Neural progenitor cell (in vitro differentiated cells): ENCODE data around the gene TRAF3. TPM values are rescaled to one million over a fixed set of nuclear protein-coding genes. Genes with fewer than 3 reads are reported as not detected.

ENCODE experiments used
- DNase-seq: peaks from one replicate; pipeline ENCODE4 v3.0.0-alpha.2; 2016; ENCODE audit warnings: low spot score
- H2AFZ ChIP-seq: fragments of 200-600 bp; sonication (generic); replicated peaks from 2 replicates; pipeline ENCODE4 v1.6.1; 2016; ENCODE audit warnings: antibody characterized with exemption
- H3F3A ChIP-seq: fragments of 200-600 bp; sonication (generic); 2 replicates; pipeline ENCODE4 v1.6.1; 2016; ENCODE audit warnings: antibody characterized with exemption, low read depth
- H3K27ac ChIP-seq: fragments of 200-600 bp; sonication (generic); 2 replicates; pipeline ENCODE4 v1.5.1; 2016; ENCODE audit warnings: mild to moderate bottlenecking
- H3K27me3 ChIP-seq: fragments of 200-600 bp; sonication (generic); 2 replicates; pipeline ENCODE4 v1.6.1; 2016; ENCODE audit warnings: mild to moderate bottlenecking, moderate library complexity
- H3K36me3 ChIP-seq: fragments of 200-600 bp; sonication (generic); 2 replicates; pipeline ENCODE4 v1.5.1; 2016
- H3K4me1 ChIP-seq: fragments of 200-600 bp; sonication (generic); 2 replicates; pipeline ENCODE4 v1.6.1; 2016; ENCODE audit warnings: mixed run types
- H3K4me2 ChIP-seq: fragments of 200-600 bp; sonication (generic); 2 replicates; pipeline ENCODE4 v1.6.1; 2016
- H3K4me3 ChIP-seq: fragments of 200-600 bp; sonication (generic); 2 replicates; pipeline ENCODE4 v1.5.1; 2016
- H3K79me2 ChIP-seq: fragments of 200-600 bp; sonication (generic); 2 replicates; pipeline ENCODE4 v1.6.1; 2016; ENCODE audit warnings: low read depth
- H3K9ac ChIP-seq: fragments of 200-600 bp; sonication (generic); 2 replicates; pipeline ENCODE4 v1.6.1; 2016
- H3K9me3 ChIP-seq: fragments of 200-600 bp; sonication (generic); 2 replicates; pipeline ENCODE4 v1.5.1; 2016; ENCODE audit warnings: low read depth
- H4K20me1 ChIP-seq: fragments of 200-600 bp; sonication (generic); 2 replicates; pipeline ENCODE4 v1.6.1; 2016; ENCODE audit warnings: low read depth
- H3K27ac Mint-ChIP-seq: 3 replicates; pipeline ENCODE4 v1.8.0; 2021; ENCODE audit warnings: mixed read lengths
- H3K27me3 Mint-ChIP-seq: 2 replicates; pipeline ENCODE4 v1.8.0; 2022; ENCODE audit warnings: low read depth, mild to moderate bottlenecking, inconsistent platforms, moderate library complexity, mixed read lengths; ENCODE audit not compliant: insufficient read depth
- H3K36me3 Mint-ChIP-seq: 3 replicates; pipeline ENCODE4 v1.8.0; 2021; ENCODE audit warnings: mixed read lengths
- H3K4me1 Mint-ChIP-seq: 3 replicates; pipeline ENCODE4 v1.8.0; 2021; ENCODE audit warnings: mixed read lengths
- H3K4me3 Mint-ChIP-seq: 3 replicates; pipeline ENCODE4 v1.8.0; 2021; ENCODE audit warnings: mild to moderate bottlenecking, moderate library complexity, mixed read lengths
- H3K9me3 Mint-ChIP-seq: 3 replicates; pipeline ENCODE4 v1.8.0; 2020; ENCODE audit warnings: mixed read lengths
- CTCF ChIP-seq: fragments of 200-600 bp; sonication (generic); IDR thresholded peaks from 2 replicates; pipeline ENCODE4 v1.5.1; 2017; ENCODE audit warnings: antibody characterized with exemption, mild to moderate bottlenecking
- EZH2 ChIP-seq: fragments of 200-600 bp; sonication (generic); IDR thresholded peaks from 2 replicates; pipeline ENCODE4 v1.6.1; 2017; ENCODE audit warnings: antibody characterized with exemption, mild to moderate bottlenecking, moderate library complexity
- EZH2phosphoT487 ChIP-seq: fragments of 200-600 bp; sonication (generic); IDR thresholded peaks from 2 replicates; pipeline ENCODE4 v1.6.1; 2017; ENCODE audit warnings: antibody characterized with exemption
- total RNA-seq: library from RNA; depleted of rRNA; stranded (reverse); fragments of >200 nt; gene quantifications from 2 replicates; pipeline ENCODE4 v1.2.3, GENCODE V29; 2015; ENCODE audit warnings: low replicate concordance

Gene TRAF3
- total RNA-seq, 1 donor from 2014 or later, result 18.1 TPM

- TF ChIP-seq EZH2 (no peak), CTCF (no peak), EZH2phosphoT487 (no peak)
- Histone ChIP-seq H3K9ac (no peak overlapping the region), H2AFZ (no peak overlapping the region), H3K4me1 (no peaks in the 10 kb centered on the region), H3K79me2 (no peaks in the 10 kb centered on the region), H3K9me3 (no peaks in the 10 kb centered on the region), H3F3A (no peaks in the 10 kb centered on the region), H3K4me2 (no peak overlapping the region), H4K20me1 (no peaks in the 10 kb centered on the region), H3K27me3 (no peaks in the 10 kb centered on the region), H3K27ac (no peak overlapping the region), H3K4me3 (no peak overlapping the region), H3K36me3 (no peaks in the 10 kb centered on the region)
- Mint-ChIP-seq H3K4me3 (no peak overlapping the region), H3K27ac (no peak overlapping the region), H3K36me3 (no peaks in the 10 kb centered on the region), H3K27me3 (peaks cover 2% of the 10 kb centered on the region), H3K9me3 (no peaks in the 10 kb centered on the region), H3K4me1 (peaks cover 12% of the 10 kb centered on the region)
- DNase-seq, result no peak
Measured at GRCh38 chr14:102806447-102806846, 29.2 kb downstream of the TRAF3 start.

DNA sequence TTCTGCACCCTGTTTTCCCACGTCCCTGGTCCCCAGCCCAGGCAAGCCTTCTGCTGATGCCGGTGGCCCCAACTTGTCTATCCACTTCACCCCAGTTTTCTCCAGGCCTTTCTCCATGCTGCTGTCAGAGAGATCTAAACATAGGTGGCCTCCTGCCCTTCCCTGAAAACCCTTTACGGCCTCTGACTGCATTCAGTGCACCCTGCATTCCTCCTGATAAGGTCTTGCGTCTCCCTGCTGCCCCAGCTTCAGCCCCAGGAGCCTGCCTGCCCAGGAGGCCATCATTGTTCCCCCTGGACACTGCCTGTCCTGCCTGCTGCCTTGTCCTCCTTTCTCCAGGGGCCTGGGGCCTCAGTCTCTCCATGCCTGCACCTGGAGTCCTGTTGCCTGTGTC, 29.8 kb downstream of the TRAF3 start:
- Histone ChIP-seq H3K27ac (no peak overlapping the region), H3K36me3 (no peaks in the 10 kb centered on the region), H3K27me3 (no peaks in the 10 kb centered on the region), H4K20me1 (no peaks in the 10 kb centered on the region), H2AFZ (no peak overlapping the region), H3K4me1 (no peaks in the 10 kb centered on the region), H3K4me2 (no peak overlapping the region), H3K9me3 (no peaks in the 10 kb centered on the region), H3K9ac (no peak overlapping the region), H3K79me2 (no peaks in the 10 kb centered on the region), H3K4me3 (no peak overlapping the region), H3F3A (no peaks in the 10 kb centered on the region)
- Mint-ChIP-seq H3K36me3 (peaks cover 1% of the 10 kb centered on the region), H3K27ac (peak overlapping the region; percentile 82), H3K4me3 (no peak overlapping the region), H3K9me3 (no peaks in the 10 kb centered on the region), H3K27me3 (peaks cover 2% of the 10 kb centered on the region), H3K4me1 (peaks cover 12% of the 10 kb centered on the region)
- DNase-seq, result no peak
- no peak for TF ChIP-seq EZH2phosphoT487
- no peak for TF ChIP-seq EZH2
- no peak for TF ChIP-seq CTCF

DNA sequence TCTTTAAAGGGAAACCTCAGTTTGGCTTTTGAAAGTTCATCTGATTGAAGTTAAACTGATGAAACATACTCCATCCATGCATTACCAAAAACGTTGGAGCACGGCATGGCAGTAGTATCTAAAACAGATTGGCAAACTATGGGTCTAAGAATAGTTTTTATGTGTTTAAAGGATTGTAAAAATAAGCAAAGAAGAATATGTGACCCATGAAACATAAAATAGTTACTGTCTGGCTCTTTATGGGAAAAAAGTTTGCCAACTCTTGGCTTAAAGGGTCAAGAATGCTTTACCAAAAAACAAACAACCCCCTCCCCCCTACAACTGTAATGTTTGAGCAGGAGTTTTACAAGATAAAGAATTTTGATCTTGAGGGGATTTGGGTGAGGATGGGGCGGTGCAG, 32.6 kb downstream of the TRAF3 start:
- peaks cover 9% of the 10 kb centered on the region for H3K4me1 Mint-ChIP-seq
- Histone ChIP-seq H3K9ac (no peak overlapping the region), H3F3A (peaks cover 4% of the 10 kb centered on the region), H2AFZ (no peak overlapping the region), H3K4me3 (no peak overlapping the region), H3K27ac (no peak overlapping the region), H3K36me3 (no peaks in the 10 kb centered on the region), H3K4me1 (no peaks in the 10 kb centered on the region), H3K27me3 (no peaks in the 10 kb centered on the region), H3K4me2 (no peak overlapping the region), H3K9me3 (no peaks in the 10 kb centered on the region), H3K79me2 (no peaks in the 10 kb centered on the region), H4K20me1 (no peaks in the 10 kb centered on the region)
- TF ChIP-seq EZH2phosphoT487, result no peak
- no peak for TF ChIP-seq CTCF
- TF ChIP-seq EZH2, result no peak
- H3K27me3 Mint-ChIP-seq, result peaks cover 6% of the 10 kb centered on the region
- H3K27ac Mint-ChIP-seq, result no peak overlapping the region
- H3K36me3 Mint-ChIP-seq, result peaks cover 10% of the 10 kb centered on the region
- DNase-seq, result no peak
- H3K4me3 Mint-ChIP-seq, result no peak overlapping the region
- H3K9me3 Mint-ChIP-seq, result peaks cover 10% of the 10 kb centered on the region

DNA sequence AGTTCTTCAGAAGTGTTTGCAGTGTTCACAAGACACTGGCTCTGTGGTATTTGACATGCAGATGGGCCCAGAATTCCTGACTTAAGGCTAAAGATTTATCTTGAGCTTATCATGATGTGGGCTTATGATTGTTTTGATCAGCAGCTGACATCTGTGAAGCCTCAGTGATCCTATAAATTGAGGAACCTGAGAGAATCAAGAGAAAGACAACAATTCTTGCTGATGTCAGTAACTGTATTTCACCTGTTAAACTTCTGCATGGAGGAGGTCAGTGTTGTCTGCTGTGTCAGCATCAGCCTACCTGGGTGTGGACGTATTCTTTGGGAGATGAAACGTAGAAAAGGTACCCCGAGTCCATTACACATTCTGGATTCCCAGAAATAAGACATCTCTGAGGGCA, 33.3 kb downstream of the TRAF3 start:
- H3K4me2 ChIP-seq, result no peak overlapping the region
- peaks cover 4% of the 10 kb centered on the region for H3F3A ChIP-seq
- H2AFZ ChIP-seq, result no peak overlapping the region
- no peak overlapping the region for H3K27ac Mint-ChIP-seq
- no peak for DNase-seq
- no peaks in the 10 kb centered on the region for H3K36me3 ChIP-seq
- no peaks in the 10 kb centered on the region for H4K20me1 ChIP-seq
- H3K4me1 Mint-ChIP-seq, result peaks cover 6% of the 10 kb centered on the region
- no peak overlapping the region for H3K4me3 Mint-ChIP-seq
- peaks cover 10% of the 10 kb centered on the region for H3K9me3 Mint-ChIP-seq
- no peaks in the 10 kb centered on the region for H3K79me2 ChIP-seq
- H3K9me3 ChIP-seq, result no peaks in the 10 kb centered on the region
- TF ChIP-seq CTCF (no peak), EZH2 (no peak), EZH2phosphoT487 (no peak)
- peaks cover 6% of the 10 kb centered on the region for H3K27me3 Mint-ChIP-seq
- no peak overlapping the region for H3K9ac ChIP-seq
- peaks cover 10% of the 10 kb centered on the region for H3K36me3 Mint-ChIP-seq
- H3K4me1 ChIP-seq, result no peaks in the 10 kb centered on the region
- H3K27ac ChIP-seq, result no peak overlapping the region
- H3K4me3 ChIP-seq, result no peak overlapping the region
- no peaks in the 10 kb centered on the region for H3K27me3 ChIP-seq
